Endothelial cell of hepatic sinusoid (primary cell): Measurements from ENCODE around the gene PTCRA.
"Not testable (repeated sequence)": the region's sequence is repeated elsewhere in the genome, so short reads cannot be mapped to it uniquely, and the experiment has no call there.

Experiments
- in situ Hi-C: cut with HindIII; loops from 2 replicates; pipeline ENCODE4 v1.10.0; 2017; ENCODE audit warnings: low sequenced_read_pairs

The PTCRA gene

GRCh38 chr6:42938987-42939809 lies 23.3 kb downstream of the PTCRA start:
- in situ Hi-C loops, result no loop called here

- in situ Hi-C loops, result no loop called here
Observed at GRCh38 chr6:42939810-42940167, 23.9 kb downstream of the PTCRA start.

GRCh38 chr6:42940493-42941045 lies 24.7 kb downstream of the PTCRA start:
- in situ Hi-C loops, result no loop called here

GRCh38 chr6:42941356-42941755 lies 25.5 kb downstream of the PTCRA start:
- in situ Hi-C loops, result not testable (repeated sequence)

- in situ Hi-C loops, result no loop called here
Observed at GRCh38 chr6:42942444-42942843, 26.6 kb downstream of the PTCRA start.

- in situ Hi-C loops, result no loop called here
Observed at GRCh38 chr6:42947950-42948349, 32.1 kb downstream of the PTCRA start.

- in situ Hi-C loops, result no loop called here
Observed at GRCh38 chr6:42952389-42952788, 36.5 kb downstream of the PTCRA start.

GRCh38 chr6:42954405-42954804 lies 38.6 kb downstream of the PTCRA start:
- in situ Hi-C loops, result not testable (repeated sequence)

GRCh38 chr6:42958125-42958524 lies 42.3 kb downstream of the PTCRA start:
- in situ Hi-C loops, result no loop called here

GRCh38 chr6:42959917-42960242 lies 44.0 kb downstream of the PTCRA start:
- in situ Hi-C loops, result no loop called here

- in situ Hi-C loops, result no loop called here
Observed at GRCh38 chr6:42960243-42961019, 44.6 kb downstream of the PTCRA start, which contains the start of gene GNMT. Gene GNMT, plus strand, starts transcription at chr6:42960754. Its CDS starts 14 bp downstream, at chr6:42960768.

- in situ Hi-C loops, result no loop called here
Observed at GRCh38 chr6:42961020-42961470, 45.2 kb downstream of the PTCRA start.

GRCh38 chr6:42962096-42962495 lies 46.2 kb downstream of the PTCRA start:
- in situ Hi-C loops, result no loop called here

- in situ Hi-C loops, result no loop called here
Observed at GRCh38 chr6:42962502-42963178, 46.8 kb downstream of the PTCRA start.

GRCh38 chr6:42963179-42963854 lies 47.5 kb downstream of the PTCRA start:
- in situ Hi-C loops, result no loop called here

- in situ Hi-C loops, result no loop called here
Observed at GRCh38 chr6:42963855-42964605, 48.2 kb downstream of the PTCRA start.

- in situ Hi-C loops, result no loop called here
Observed at GRCh38 chr6:42966571-42966970, 50.7 kb downstream of the PTCRA start.

- in situ Hi-C loops, result no loop called here
Observed at GRCh38 chr6:42967228-42967627, 51.4 kb downstream of the PTCRA start.

GRCh38 chr6:42968126-42968701 lies 52.4 kb downstream of the PTCRA start:
- in situ Hi-C loops, result no loop called here

- in situ Hi-C loops, result no loop called here
Observed at GRCh38 chr6:42968783-42969182, 52.9 kb downstream of the PTCRA start.
